GM11168 (cell line): ENCODE measurements around the gene UBE2L3.

Experiments
- in situ Hi-C: fragments of 300-500 bp; cut with MboI; formaldehyde crosslinking; loops from one replicate; pipeline ENCODE4 v1.12.0; 2022; ENCODE audit warnings: low sequenced_read_pairs; ENCODE audit not compliant: unreplicated experiment

The UBE2L3 gene

GRCh38 chr22:21663738-21664137 lies 96.2 kb downstream of the UBE2L3 start:
- in situ Hi-C loops: no loop called here

- in situ Hi-C loops: no loop called here
Measured at GRCh38 chr22:21665047-21665851, 97.7 kb downstream of the UBE2L3 start.

- in situ Hi-C loops: no loop called here
Measured at GRCh38 chr22:21666786-21667185, 99.3 kb downstream of the UBE2L3 start.

GRCh38 chr22:21669026-21669425 lies 101.5 kb downstream of the UBE2L3 start:
- in situ Hi-C loops: no loop called here

GRCh38 chr22:21672107-21672629 lies 104.7 kb downstream of the UBE2L3 start:
- in situ Hi-C loops: no loop called here
